Spleen (tissue), 11 donors: ENCODE results near the gene TMEM170A. TPM values are rescaled to one million over a fixed set of nuclear protein-coding genes. Genes with fewer than 3 reads are reported as not detected.

Source experiments
- DNase-seq: peaks from one replicate; pipeline ENCODE4 v3.0.0-alpha.2; 2020
- H3K27ac ChIP-seq, 8 donors: fragments of 200-600 bp; sonication (generic) in 7 of 8; 1 replicate in 4 of 8; 2 replicates in 4 of 8; pipeline versions ENCODE4 v1.5.0 to v1.8.0; 2016 to 2021; ENCODE audit warnings: inconsistent platforms in 4 of 8, mild to moderate bottlenecking in 4 of 8, moderate library complexity in 1 of 8
- H3K27me3 ChIP-seq, 7 donors: fragments of 200-600 bp; sonication (generic) in 6 of 7; replicated peaks in 1 of 7; 1 replicate in 4 of 7; 2 replicates in 3 of 7; pipeline versions ENCODE4 v1.5.0 to v1.8.0; 2016 to 2021; ENCODE audit warnings: inconsistent platforms in 3 of 7, mild to moderate bottlenecking in 1 of 7
- H3K36me3 ChIP-seq, 6 donors: fragments of 200-600 bp; sonication (generic) in 5 of 6; 1 replicate in 4 of 6; 2 replicates in 2 of 6; pipeline versions ENCODE4 v1.5.0 to v1.8.0; 2016 to 2021; ENCODE audit warnings: inconsistent platforms in 2 of 6
- H3K4me1 ChIP-seq, 6 donors: fragments of 200-600 bp; sonication (generic) in 5 of 6; 1 replicate in 3 of 6; 2 replicates in 3 of 6; pipeline versions ENCODE4 v1.5.0 to v1.8.0; 2016 to 2021; ENCODE audit warnings: inconsistent platforms in 3 of 6
- H3K4me3 ChIP-seq, 8 donors: fragments of 200-600 bp; sonication (generic) in 7 of 8; 1 replicate in 4 of 8; 2 replicates in 4 of 8; pipeline versions ENCODE4 v1.5.0 to v1.8.0; 2016 to 2021; ENCODE audit warnings: inconsistent platforms in 4 of 8, mild to moderate bottlenecking in 4 of 8, moderate library complexity in 2 of 8
- H3K9me3 ChIP-seq, 8 donors: fragments of 200-600 bp; sonication (generic) in 7 of 8; 1 replicate in 4 of 8; 2 replicates in 4 of 8; pipeline versions ENCODE4 v1.5.0 to v1.8.0; 2016 to 2021; ENCODE audit warnings: inconsistent platforms in 4 of 8
- CTCF ChIP-seq, 11 experiments: fragments of 200-600 bp in 7 of 11; fragments of 450-650 bp in 4 of 11; sonication (generic) in 4 of 11; IDR thresholded peaks in 8 of 11; conservative IDR thresholded peaks in 3 of 11; 1 replicate in 7 of 11; 2 replicates in 4 of 11; pipeline versions ENCODE4 v1.4.0 to v1.8.0; 2016 to 2021; ENCODE audit warnings: antibody characterized with exemption in 11 of 11, inconsistent platforms in 4 of 11, mild to moderate bottlenecking in 1 of 11
- POLR2A ChIP-seq, 3 donors: fragments of 450-650 bp; IDR thresholded peaks; one replicate each; pipeline ENCODE4 v1.5.1; 2017; ENCODE audit warnings: antibody characterized with exemption in 3 of 3, mild to moderate bottlenecking in 1 of 3
- POLR2AphosphoS5 ChIP-seq, 3 donors: sonication (generic); formaldehyde crosslinking; IDR thresholded peaks; one replicate each; pipeline ENCODE4 v1.5.1; 2017; ENCODE audit warnings: antibody characterized with exemption in 3 of 3
- WGBS, 5 donors: extraction: QIAGEN DNeasy Blood & Tissue Kit in 3 of 5; methylation state at CpG; one replicate each; pipeline versions ENCODE4 v1.1.5 to v1.1.7; 2013 to 2018; 5-methylcytosine and 5-hydroxymethylcytosine counted together
- intact Hi-C: fragments of 100-400 bp; cut with DNase I; formaldehyde crosslinking; loops from one replicate; pipeline ENCODE4 v1.15.0; 2023; ENCODE audit warnings: low total_unique reads
- polyA plus RNA-seq, 3 donors: library from polyadenylated mRNA; stranded (reverse); fragments of 200-250 nt; gene quantifications; one replicate each; pipeline ENCODE4 v1.2.1, GENCODE V29; 2013
- total RNA-seq, 7 donors: library from RNA; depleted of rRNA in 3 of 7; stranded (reverse); fragments of >200 nt in 3 of 7; fragmentation: NEBNext Ultra II Directional in 4 of 7; extraction: Animal tissue kit (Norgen Biotek cat#: 25700) in 4 of 7; gene quantifications; one replicate each; pipeline versions ENCODE4 v1.1.0 to v1.2.1, GENCODE V29; 2016 to 2021
- donor health status: healthy with polysubstance abuse.
- donor health status: DM: no; HTN: no; CAD: no; lungs with moderate emphysema.
- donor health status: DM: no; HTN: no; CAD: no.
- donor health status: Bipolar disorder and iron deficiency.
- donor health status: healthy.
- donor health status: DM: no; HTN: no; CAD: no.
- donor health status: DM: yes; HTN: yes; CAD: no.

Gene TMEM170A
- total and polyA plus RNA-seq, 10 donors = 6.1 to 54.0 (median 31.4) TPM

- peaks cover 0 to 10% (median 0%) of the 10 kb centered on the region in 6 donors for H3K36me3 ChIP-seq
- peak; percentile 40 for DNase-seq
- H3K9me3 ChIP-seq = no peaks in the 10 kb centered on the region
- TF ChIP-seq CTCF (IDR thresholded peaks at IDR 0.05 in 8 of 11, conservative IDR thresholded peaks at IDR 0.05 in 3 of 11) (no peak), POLR2AphosphoS5 (IDR thresholded peaks at IDR 0.05) (no peak), POLR2A (IDR thresholded peaks at IDR 0.05) (no peak)
- intact Hi-C loops = loop anchor here (10.0 kb wide), 2 partner anchors 94 to 164 kb away; partner anchors contain the start of genes ADAT1 and TMEM231
- H3K4me1 ChIP-seq = peaks cover 0 to 78% (median 38%) of the 10 kb centered on the region in 6 donors
- WGBS, 5 donors = 58 to 70% (median 67%) methylated on average over 1 of the region's 1 CpG
- H3K27ac ChIP-seq = no peak overlapping the region
- H3K27me3 ChIP-seq = no peaks in the 10 kb centered on the region
- H3K4me3 ChIP-seq = no peak overlapping the region
Measured at GRCh38 chr16:75460446-75460845, 4.0 kb downstream of the TMEM170A start.

GRCh38 chr16:75459691-75460090, 4.8 kb downstream of the TMEM170A start:
- 94 to 100% (median 99%) methylated on average over 4 of the region's 4 CpGs for WGBS, 5 donors
- H3K9me3 ChIP-seq = no peaks in the 10 kb centered on the region
- DNase-seq = peak; percentile 22

GRCh38 chr16:75458439-75458838, 6.0 kb downstream of the TMEM170A start:
- intact Hi-C loops = no loop called here
- Histone ChIP-seq H3K4me3 (no peak overlapping the region), H3K27ac (no peak overlapping the region), H3K36me3 (peaks cover 0 to 10% (median 0%) of the 10 kb centered on the region in 6 donors), H3K9me3 (no peaks in the 10 kb centered on the region), H3K27me3 (no peaks in the 10 kb centered on the region), H3K4me1 (peaks cover 0 to 80% (median 31%) of the 10 kb centered on the region in 6 donors)
- DNase-seq = no peak
- 81 to 96% (median 94%) methylated on average over 2 of the region's 2 CpGs for WGBS, 5 donors
- TF ChIP-seq POLR2A (IDR thresholded peaks at IDR 0.05) = no peak
- TF ChIP-seq POLR2AphosphoS5 (IDR thresholded peaks at IDR 0.05) = no peak
- no peak for TF ChIP-seq CTCF (IDR thresholded peaks at IDR 0.05 in 8 of 11, conservative IDR thresholded peaks at IDR 0.05 in 3 of 11)

More at GRCh38 chr16:75459691-75460090, 4.8 kb downstream of the TMEM170A start:
- Histone ChIP-seq H3K4me3 (no peak overlapping the region), H3K27ac (no peak overlapping the region), H3K36me3 (peaks cover 0 to 10% (median 0%) of the 10 kb centered on the region in 6 donors), H3K27me3 (no peaks in the 10 kb centered on the region), H3K4me1 (peaks cover 0 to 74% (median 36%) of the 10 kb centered on the region in 6 donors)
- TF ChIP-seq POLR2A (IDR thresholded peaks at IDR 0.05) = no peak
- TF ChIP-seq CTCF (IDR thresholded peaks at IDR 0.05 in 8 of 11, conservative IDR thresholded peaks at IDR 0.05 in 3 of 11) = no peak
- TF ChIP-seq POLR2AphosphoS5 (IDR thresholded peaks at IDR 0.05) = no peak
- intact Hi-C loops = loop anchor here (10.0 kb wide), 2 partner anchors 95 to 165 kb away; partner anchors contain the start of genes ADAT1 and TMEM231

GRCh38 chr16:75458029-75458428, 6.5 kb downstream of the TMEM170A start:
- 96 to 99% (median 97%) methylated on average over 4 of the region's 4 CpGs for WGBS, 5 donors
- Histone ChIP-seq H3K9me3 (no peaks in the 10 kb centered on the region), H3K27me3 (no peaks in the 10 kb centered on the region), H3K4me3 (no peak overlapping the region), H3K36me3 (peaks cover 0 to 10% (median 0%) of the 10 kb centered on the region in 6 donors), H3K4me1 (peaks cover 0 to 80% (median 27%) of the 10 kb centered on the region in 6 donors), H3K27ac (no peak overlapping the region)
- DNase-seq = no peak
- intact Hi-C loops = no loop called here
- TF ChIP-seq POLR2AphosphoS5 (IDR thresholded peaks at IDR 0.05) = no peak
